AG10803 (cell line): Measurements from ENCODE around the gene VILL.
A peak's percentile ranks its signal among the peaks of the same experiment; 100 is the strongest.
"Not testable (repeated sequence)": the region's sequence is repeated elsewhere in the genome, so short reads cannot be mapped to it uniquely, and the experiment has no call there.

Experiments used
- DNase-seq: peaks from one replicate; pipeline ENCODE4 v3.0.0; 2010; ENCODE audit warnings: low read depth
- H3K4me3 ChIP-seq: 2 replicates; pipeline ENCODE4 v1.5.1; 2011; ENCODE audit warnings: mild to moderate bottlenecking, low read length, control low read depth
- TF ChIP-seq, protein P1 (sequence below): conservative IDR thresholded peaks from 2 replicates; pipeline ENCODE4 v1.5.1; 2011; ENCODE audit warnings: mild to moderate bottlenecking, low read length, control low read depth, inconsistent platforms

VILL gene

DNA sequence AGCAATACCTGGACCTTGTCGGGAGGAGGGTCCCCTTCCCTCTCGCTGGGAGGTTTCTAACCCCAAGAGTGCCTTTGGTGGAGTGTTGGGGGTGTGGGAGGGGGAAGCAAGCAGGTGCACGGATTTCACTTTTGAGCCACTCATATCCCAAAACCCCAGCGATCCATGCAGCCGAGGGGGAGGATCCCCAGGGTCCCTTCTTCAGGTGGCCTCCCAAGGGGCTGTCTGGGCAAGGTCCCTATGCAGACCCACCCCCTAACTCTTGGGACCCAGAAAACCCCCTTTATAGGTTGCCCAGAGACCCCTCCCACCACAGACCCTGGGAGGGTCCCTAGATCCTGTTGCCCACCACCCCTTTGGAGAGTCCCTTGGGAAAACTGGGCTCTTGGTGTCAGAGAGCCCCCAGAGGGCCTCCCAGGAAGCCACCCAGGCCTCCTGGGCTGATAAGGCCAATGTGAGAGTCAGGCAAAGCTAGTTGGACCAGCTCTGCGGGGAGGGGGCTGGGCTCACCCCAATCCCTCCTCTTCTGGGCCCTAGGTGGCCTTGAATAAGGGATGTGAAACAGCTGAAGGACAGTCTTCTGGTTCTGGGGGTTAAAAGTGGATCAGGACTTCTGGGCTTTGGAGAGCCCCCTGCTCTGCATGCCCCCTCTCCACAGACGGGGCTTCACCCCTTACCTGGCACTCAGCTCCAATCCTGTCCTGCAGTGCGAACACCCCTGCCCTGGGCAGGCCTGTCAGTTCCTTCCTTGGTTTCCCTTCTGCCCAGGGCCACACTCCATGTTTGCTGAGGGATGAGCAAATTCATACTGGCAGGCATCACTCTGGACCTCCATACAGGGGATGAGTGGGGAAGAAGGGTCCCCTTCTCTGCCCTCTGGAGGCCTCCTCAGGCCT lies 39.8 kb downstream of the VILL start:
- TF ChIP-seq, protein P1, sequence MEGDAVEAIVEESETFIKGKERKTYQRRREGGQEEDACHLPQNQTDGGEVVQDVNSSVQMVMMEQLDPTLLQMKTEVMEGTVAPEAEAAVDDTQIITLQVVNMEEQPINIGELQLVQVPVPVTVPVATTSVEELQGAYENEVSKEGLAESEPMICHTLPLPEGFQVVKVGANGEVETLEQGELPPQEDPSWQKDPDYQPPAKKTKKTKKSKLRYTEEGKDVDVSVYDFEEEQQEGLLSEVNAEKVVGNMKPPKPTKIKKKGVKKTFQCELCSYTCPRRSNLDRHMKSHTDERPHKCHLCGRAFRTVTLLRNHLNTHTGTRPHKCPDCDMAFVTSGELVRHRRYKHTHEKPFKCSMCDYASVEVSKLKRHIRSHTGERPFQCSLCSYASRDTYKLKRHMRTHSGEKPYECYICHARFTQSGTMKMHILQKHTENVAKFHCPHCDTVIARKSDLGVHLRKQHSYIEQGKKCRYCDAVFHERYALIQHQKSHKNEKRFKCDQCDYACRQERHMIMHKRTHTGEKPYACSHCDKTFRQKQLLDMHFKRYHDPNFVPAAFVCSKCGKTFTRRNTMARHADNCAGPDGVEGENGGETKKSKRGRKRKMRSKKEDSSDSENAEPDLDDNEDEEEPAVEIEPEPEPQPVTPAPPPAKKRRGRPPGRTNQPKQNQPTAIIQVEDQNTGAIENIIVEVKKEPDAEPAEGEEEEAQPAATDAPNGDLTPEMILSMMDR, result no peak
- no peak for DNase-seq
- H3K4me3 ChIP-seq, result peak overlapping the region; percentile 72

DNA sequence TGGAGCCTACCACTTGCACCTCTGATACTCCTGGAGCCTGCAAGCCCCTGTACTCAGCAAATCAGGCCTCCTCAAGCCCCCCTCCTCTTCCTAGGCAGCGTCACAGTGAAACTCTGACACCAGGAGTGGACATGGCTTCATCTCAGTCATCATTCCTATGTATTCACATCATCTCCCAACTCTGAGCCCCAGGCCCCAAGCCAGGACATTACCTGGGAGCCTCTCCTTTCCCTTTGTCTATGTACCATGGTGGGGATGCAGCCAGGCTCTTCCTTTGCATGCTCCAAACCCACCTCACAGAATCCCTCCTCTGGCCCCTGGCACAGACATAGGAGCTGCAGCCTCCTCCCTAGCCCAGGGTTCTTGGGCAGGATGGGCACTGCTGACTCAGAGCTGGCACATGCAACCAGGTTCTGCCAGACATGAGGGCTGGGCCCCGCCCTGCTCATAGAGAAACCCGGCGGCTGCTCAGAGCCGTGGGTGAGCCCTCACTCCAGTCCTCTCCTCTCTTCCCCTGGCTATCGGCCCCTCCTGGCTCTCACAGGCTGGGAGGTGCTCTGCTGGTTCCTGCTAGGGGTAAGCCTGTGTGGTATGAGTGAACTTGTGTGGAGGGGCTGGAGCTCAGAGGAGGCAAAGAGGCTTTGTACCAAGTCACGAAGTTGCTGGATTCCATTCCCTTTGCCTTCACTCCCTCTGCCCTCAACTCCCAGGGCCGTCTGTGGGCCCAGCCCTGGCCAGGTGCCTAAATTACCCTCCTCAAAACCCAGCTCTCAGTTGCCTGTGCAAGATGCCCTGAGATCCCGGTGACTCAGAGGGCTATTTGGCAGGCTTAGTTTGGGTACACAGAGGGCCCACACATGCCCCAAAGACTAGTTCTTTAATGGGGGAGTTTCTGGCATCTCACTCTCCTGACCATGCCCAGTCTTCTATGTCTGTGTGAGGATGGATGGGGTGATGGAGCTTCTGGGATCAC lies 40.7 kb downstream of the VILL start:
- DNase-seq, result peak; percentile 52
- H3K4me3 ChIP-seq, result no peak overlapping the region
- TF ChIP-seq, protein P1, result no peak

DNA sequence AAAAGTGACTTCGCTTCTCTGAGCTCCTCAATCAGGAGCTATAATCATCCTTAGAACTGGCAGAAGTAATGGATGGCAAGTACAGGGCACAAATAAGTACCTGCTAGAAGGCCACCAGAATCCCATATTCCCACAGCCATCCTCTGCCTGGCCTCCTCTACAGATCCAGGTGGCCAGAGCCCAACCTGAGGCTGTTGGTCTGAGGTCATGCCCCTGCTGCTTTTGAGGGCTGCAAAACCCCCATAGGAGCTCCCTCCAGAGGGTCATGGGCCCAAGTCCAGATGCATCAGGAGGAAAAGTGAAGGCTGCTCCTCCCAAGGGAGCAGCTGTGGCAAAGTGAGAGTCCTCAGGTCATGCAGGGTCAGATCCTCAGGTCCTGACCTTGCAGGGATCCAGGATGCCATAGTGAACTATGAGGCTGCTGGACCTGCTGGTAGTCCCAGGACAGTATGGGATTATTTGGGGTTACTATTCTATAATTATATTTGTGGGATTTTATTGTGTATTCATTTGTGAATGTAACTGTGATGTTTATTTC lies 41.8 kb downstream of the VILL start:
- TF ChIP-seq, protein P1, result no peak
- no peak overlapping the region for H3K4me3 ChIP-seq
- DNase-seq, result no peak

DNA sequence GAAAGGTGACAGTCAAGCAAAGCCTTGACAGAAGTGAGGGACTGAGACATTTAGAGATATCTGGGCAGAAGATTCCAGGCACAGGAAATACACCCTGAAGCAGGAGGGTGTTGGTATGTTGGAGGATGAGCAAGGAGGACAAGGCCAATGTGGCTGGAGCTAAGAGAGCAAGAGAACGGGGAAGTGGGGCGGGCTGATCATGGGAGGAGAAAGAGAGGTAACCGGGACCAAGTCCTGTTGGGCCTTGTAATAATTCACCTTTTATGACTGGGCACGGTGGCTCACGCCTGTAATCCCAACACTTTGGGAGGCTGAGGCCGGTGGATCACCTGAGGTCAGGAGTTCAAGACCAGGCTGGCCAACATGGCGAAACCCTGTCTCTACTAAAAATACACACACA lies 43.0 kb downstream of the VILL start:
- H3K4me3 ChIP-seq, DNase-seq: not testable (repeated sequence)

DNA sequence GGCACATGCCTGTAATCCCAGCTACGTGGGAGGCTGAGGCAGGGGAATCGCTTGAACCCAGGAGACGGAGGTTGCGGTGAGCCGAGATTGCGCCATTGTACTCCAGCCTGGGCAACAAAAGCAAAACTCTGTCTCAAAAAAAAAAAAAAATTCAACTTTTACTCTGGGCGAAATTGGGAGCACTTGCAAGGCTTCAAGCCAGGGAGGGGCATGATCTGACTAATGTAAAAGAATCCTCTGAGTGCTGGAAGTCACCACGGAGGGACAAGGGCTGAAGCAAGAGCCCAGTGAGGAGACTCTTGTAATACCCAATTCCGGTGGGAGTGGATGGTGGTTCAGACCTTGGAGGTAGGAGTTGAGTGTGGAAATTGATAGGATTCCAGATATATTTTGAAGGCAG lies 43.7 kb downstream of the VILL start:
- H3K4me3 ChIP-seq, DNase-seq: not testable (repeated sequence)

DNA sequence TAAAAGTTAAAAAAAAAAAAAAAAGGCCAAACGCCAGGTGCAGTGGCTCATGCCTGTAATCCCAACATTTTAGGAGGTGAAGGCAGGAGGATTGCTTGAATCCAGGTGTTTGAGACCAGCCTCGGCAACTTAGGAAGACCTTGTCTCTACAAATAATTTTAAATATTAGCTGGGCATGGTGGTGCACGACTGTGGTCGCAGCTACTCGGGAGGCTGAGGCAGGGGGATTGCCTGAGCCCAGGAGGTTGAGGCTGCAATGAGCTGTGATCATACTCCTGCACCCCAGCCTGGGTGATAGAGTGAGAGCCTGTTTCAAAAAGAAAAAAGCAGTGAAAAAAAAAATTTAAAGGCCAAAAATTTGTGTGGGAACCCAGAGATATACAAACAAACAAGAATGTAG lies 45.7 kb downstream of the VILL start:
- H3K4me3 ChIP-seq, result no peak overlapping the region
- no peak for DNase-seq
- TF ChIP-seq, protein P1, result no peak

DNA sequence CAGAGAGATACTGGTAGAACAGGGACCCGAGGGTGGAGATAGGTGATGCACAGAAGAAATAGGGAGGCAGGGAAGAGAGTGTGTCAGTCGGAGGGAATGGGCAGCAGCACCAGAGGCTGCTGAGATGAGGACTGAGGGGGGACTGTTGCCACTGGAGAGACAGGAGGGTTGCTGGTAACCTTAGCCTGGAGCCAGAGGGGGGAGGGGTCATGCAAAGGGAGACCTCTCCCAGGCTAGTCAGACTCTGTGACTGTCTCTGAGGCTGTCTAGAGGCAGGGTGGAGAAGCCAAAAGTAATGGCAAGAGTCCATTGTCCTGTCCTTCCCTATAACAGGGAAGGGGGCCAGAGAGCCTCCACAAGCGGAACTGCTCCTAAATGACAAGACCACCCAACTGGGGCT lies 46.3 kb downstream of the VILL start:
- no peak for DNase-seq
- TF ChIP-seq, protein P1, result no peak
- H3K4me3 ChIP-seq, result no peak overlapping the region
